ENCODE results near the gene KLK2. TPM values are rescaled to one million over a fixed set of nuclear protein-coding genes. Genes with fewer than 3 reads are reported as not detected.

The KLK2 gene
- total and polyA plus RNA-seq, 3 donors from 2014 or later: 19.3 to 38.3 (median 30.7) TPM

DNA sequence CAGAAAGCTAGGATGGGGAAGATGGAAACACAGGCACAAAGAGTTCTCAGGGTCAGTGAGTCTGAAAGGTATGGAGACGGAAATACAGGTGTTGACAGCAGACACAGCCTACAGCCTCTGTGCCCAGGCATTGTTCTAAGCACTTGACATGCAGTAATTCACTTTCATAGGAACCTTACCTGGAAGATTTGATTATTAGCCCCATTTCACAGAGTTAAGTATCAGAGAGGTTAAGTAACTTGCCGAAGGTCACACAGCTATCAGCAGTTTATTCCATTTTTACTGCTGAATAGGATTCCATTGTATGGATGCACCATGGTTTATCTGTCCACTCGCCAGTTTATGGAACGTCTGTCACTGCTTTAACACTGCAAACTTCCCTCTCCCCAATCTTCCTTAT is 24.8 kb downstream of the KLK2 start:
- intact Hi-C loops (cut with DNase I; ENCODE audit: low total_unique reads): no loop called here
- Histone ChIP-seq H3K27me3 (no peaks in the 10 kb centered on the region), H3K27ac (no peak overlapping the region), H3K4me1 (no peaks in the 10 kb centered on the region), H3K9me3 (no peaks in the 10 kb centered on the region), H3K4me3 (no peak overlapping the region), H3K36me3 (ENCODE audit: low read depth, missing control alignments) (no peaks in the 10 kb centered on the region)
- TF ChIP-seq, protein P1, sequence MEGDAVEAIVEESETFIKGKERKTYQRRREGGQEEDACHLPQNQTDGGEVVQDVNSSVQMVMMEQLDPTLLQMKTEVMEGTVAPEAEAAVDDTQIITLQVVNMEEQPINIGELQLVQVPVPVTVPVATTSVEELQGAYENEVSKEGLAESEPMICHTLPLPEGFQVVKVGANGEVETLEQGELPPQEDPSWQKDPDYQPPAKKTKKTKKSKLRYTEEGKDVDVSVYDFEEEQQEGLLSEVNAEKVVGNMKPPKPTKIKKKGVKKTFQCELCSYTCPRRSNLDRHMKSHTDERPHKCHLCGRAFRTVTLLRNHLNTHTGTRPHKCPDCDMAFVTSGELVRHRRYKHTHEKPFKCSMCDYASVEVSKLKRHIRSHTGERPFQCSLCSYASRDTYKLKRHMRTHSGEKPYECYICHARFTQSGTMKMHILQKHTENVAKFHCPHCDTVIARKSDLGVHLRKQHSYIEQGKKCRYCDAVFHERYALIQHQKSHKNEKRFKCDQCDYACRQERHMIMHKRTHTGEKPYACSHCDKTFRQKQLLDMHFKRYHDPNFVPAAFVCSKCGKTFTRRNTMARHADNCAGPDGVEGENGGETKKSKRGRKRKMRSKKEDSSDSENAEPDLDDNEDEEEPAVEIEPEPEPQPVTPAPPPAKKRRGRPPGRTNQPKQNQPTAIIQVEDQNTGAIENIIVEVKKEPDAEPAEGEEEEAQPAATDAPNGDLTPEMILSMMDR (IDR thresholded peaks at IDR 0.05): no peak
- TF ChIP-seq POLR2A (IDR thresholded peaks at IDR 0.05): no peak
- no peak for DNase-seq
- WGBS, 2 donors: 84 to 87% methylated on average over 4 of the region's 4 CpGs

DNA sequence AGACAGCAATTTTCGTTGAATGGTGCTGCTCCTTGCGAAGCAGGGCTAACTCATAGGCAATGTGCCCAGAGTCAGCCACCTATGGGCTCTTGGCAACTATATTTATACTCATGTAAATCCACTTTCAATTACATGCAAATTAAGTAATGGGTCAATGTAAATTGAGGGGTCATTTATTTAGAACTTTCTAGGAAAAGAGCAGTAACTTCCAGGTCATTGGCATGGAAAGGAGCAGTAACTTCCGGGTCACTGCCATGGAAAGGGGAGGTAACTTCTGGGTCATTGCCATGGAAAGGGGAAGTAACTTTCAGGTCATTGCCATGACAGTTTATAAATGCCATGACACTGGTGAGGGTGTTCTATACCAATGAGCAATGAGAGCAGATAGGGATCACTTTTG is 26.3 kb downstream of the KLK2 start:
- intact Hi-C loops (cut with DNase I; ENCODE audit: low total_unique reads): no loop called here
- 88 to 93% methylated on average over 3 of the region's 3 CpGs for WGBS, 2 donors
- Histone ChIP-seq H3K27me3 (no peaks in the 10 kb centered on the region), H3K36me3 (ENCODE audit: low read depth, missing control alignments) (no peaks in the 10 kb centered on the region), H3K27ac (no peak overlapping the region), H3K4me3 (no peak overlapping the region), H3K4me1 (no peaks in the 10 kb centered on the region), H3K9me3 (no peaks in the 10 kb centered on the region)
- no peak for TF ChIP-seq POLR2A (IDR thresholded peaks at IDR 0.05)
- TF ChIP-seq, protein P1 (IDR thresholded peaks at IDR 0.05): no peak
- DNase-seq: no peak

- DNase-seq: no peak
- WGBS, 2 donors: 79 to 84% methylated on average over 4 of the region's 4 CpGs
- intact Hi-C loops (cut with DNase I; ENCODE audit: low total_unique reads): no loop called here
- Histone ChIP-seq H3K9me3 (no peaks in the 10 kb centered on the region), H3K4me3 (no peak overlapping the region), H3K36me3 (ENCODE audit: low read depth, missing control alignments) (no peaks in the 10 kb centered on the region), H3K4me1 (no peaks in the 10 kb centered on the region), H3K27ac (no peak overlapping the region), H3K27me3 (no peaks in the 10 kb centered on the region)
- no peak for TF ChIP-seq POLR2A (IDR thresholded peaks at IDR 0.05)
- TF ChIP-seq, protein P1 (IDR thresholded peaks at IDR 0.05): no peak
Observed at GRCh38 chr19:50902640-50903039, 29.4 kb downstream of the KLK2 start.

GRCh38 chr19:50906217-50906616 is 33.0 kb downstream of the KLK2 start:
- H3K36me3 ChIP-seq (ENCODE audit: low read depth, missing control alignments): no peaks in the 10 kb centered on the region
- H3K9me3 ChIP-seq: no peaks in the 10 kb centered on the region
- no peaks in the 10 kb centered on the region for H3K4me1 ChIP-seq
- H3K27ac ChIP-seq: no peak overlapping the region
- no peaks in the 10 kb centered on the region for H3K27me3 ChIP-seq
- no peak overlapping the region for H3K4me3 ChIP-seq
- WGBS, 2 donors: 49 to 50% methylated on average over 5 of the region's 5 CpGs
- DNase-seq: peak; percentile 52
- intact Hi-C loops (cut with DNase I; ENCODE audit: low total_unique reads): no loop called here
- TF ChIP-seq, protein P1 (IDR thresholded peaks at IDR 0.05): peak in 1 of 3 experiments; percentile 33
- no peak for TF ChIP-seq POLR2A (IDR thresholded peaks at IDR 0.05)

- Histone ChIP-seq H3K27me3 (no peaks in the 10 kb centered on the region), H3K4me3 (no peak overlapping the region), H3K27ac (no peak overlapping the region), H3K36me3 (ENCODE audit: low read depth, missing control alignments) (no peaks in the 10 kb centered on the region), H3K9me3 (no peaks in the 10 kb centered on the region), H3K4me1 (no peaks in the 10 kb centered on the region)
- TF ChIP-seq POLR2A (IDR thresholded peaks at IDR 0.05): no peak
- TF ChIP-seq, protein P1 (IDR thresholded peaks at IDR 0.05): no peak
- 22 to 50% methylated on average over 9 to 25 of the region's 25 CpGs for WGBS, 2 donors
- intact Hi-C loops (cut with DNase I; ENCODE audit: low total_unique reads): no loop called here
- DNase-seq: no peak
Observed at GRCh38 chr19:50908336-50908735, 35.1 kb downstream of the KLK2 start.
